ENCODE results near the gene ZNF157. TPM values are rescaled to one million over a fixed set of nuclear protein-coding genes. Genes with fewer than 3 reads are reported as not detected.

ZNF157 gene
- total RNA-seq, 3 donors from 2014 or later (not counting 1 experiment from before 2014, with no cell fraction given), result 0.35 to 0.61 (median 0.47) TPM

DNA sequence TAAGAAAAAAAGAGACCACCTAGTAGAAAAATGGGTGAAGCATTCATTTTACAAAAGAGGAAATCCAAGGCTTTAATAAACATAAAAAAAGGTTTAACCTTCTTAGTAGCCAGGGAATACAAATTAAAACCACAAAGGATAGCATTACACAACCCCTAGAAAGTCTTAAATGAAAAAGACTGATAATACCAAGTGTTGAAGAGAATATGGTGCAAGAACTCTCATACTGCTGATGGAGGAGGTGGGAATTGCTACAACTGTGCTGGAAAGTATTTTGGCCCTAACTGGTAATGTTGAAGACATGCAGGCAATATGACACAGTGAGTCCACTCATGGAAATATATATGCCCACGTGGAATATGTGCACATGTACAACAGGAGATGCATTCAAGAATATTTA lies 90.2 kb downstream of the ZNF157 start:
- Mint-ChIP-seq H3K27ac (peak overlapping the region in 1 of 2 donors; percentile 17), H3K4me3 (no peak overlapping the region), H3K36me3 (no peaks in the 10 kb centered on the region), H3K9me3 (no peaks in the 10 kb centered on the region), H3K27me3 (ENCODE audit: low read depth in 2 of 2) (no peaks in the 10 kb centered on the region), H3K4me1 (peaks cover 8 to 26% of the 10 kb centered on the region in 2 donors)
- ATAC-seq (no peak), DNase-seq (no peak)
- peaks cover 8% of the 10 kb centered on the region for H3K4me1 ChIP-seq (ENCODE audit: control insufficient read depth, insufficient read depth, low read length)
- intact Hi-C loops (cut with micrococcal nuclease), result no loop called here
- no peaks in the 10 kb centered on the region for H3K27me3 ChIP-seq (ENCODE audit: control insufficient read depth, insufficient read depth, low read length)
- WGBS (ENCODE audit: insufficient coverage), result no CpG with 5 or more reads among the region's 1 CpG
- no peaks in the 10 kb centered on the region for H3K9me3 ChIP-seq (ENCODE audit: control insufficient read depth, insufficient read depth, low read length)
- no peak overlapping the region for H3K4me3 ChIP-seq (ENCODE audit: low read length)
- H3K27ac ChIP-seq (ENCODE audit: low read length), result no peak overlapping the region
- peaks cover 8% of the 10 kb centered on the region for H3K36me3 ChIP-seq (ENCODE audit: control insufficient read depth, insufficient read depth, low read length)
- TF ChIP-seq, protein P1, sequence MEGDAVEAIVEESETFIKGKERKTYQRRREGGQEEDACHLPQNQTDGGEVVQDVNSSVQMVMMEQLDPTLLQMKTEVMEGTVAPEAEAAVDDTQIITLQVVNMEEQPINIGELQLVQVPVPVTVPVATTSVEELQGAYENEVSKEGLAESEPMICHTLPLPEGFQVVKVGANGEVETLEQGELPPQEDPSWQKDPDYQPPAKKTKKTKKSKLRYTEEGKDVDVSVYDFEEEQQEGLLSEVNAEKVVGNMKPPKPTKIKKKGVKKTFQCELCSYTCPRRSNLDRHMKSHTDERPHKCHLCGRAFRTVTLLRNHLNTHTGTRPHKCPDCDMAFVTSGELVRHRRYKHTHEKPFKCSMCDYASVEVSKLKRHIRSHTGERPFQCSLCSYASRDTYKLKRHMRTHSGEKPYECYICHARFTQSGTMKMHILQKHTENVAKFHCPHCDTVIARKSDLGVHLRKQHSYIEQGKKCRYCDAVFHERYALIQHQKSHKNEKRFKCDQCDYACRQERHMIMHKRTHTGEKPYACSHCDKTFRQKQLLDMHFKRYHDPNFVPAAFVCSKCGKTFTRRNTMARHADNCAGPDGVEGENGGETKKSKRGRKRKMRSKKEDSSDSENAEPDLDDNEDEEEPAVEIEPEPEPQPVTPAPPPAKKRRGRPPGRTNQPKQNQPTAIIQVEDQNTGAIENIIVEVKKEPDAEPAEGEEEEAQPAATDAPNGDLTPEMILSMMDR (IDR thresholded peaks at IDR 0.05), result no peak

Other genes with a start within 250 kb of the ZNF157 start
- 10 to 100 TPM; 38.2 to 43.3 (median 42.3) TPM for gene NDUFB11, start 225.9 kb upstream of the ZNF157 start, total RNA-seq
- gene RBM10, start 225.4 kb upstream of the ZNF157 start, total RNA-seq, result 10 to 100 TPM; 37.5 to 43.7 (median 39.4) TPM
- gene UBA1, start 176.7 kb upstream of the ZNF157 start, total RNA-seq, result 100 to 1,000 TPM; 118 to 168 (median 120) TPM
- 100 to 1,000 TPM; 112 to 140 (median 126) TPM for gene CDK16, start 151.9 kb upstream of the ZNF157 start, total RNA-seq
- 100 to 1,000 TPM; 107 to 131 (median 108) TPM for gene USP11, start 137.6 kb upstream of the ZNF157 start, total RNA-seq
- gene ZNF41, start 112.6 kb downstream of the ZNF157 start, total RNA-seq, result 10 to 100 TPM in 1 of 3 donors, 1 to 10 TPM in 2; 7.9 to 11.8 (median 10.0) TPM
- 100 to 1,000 TPM; 162 to 173 (median 169) TPM for gene ARAF, start 190.6 kb downstream of the ZNF157 start, total RNA-seq
- 10 to 100 TPM; 50.9 to 71.3 (median 68.6) TPM for gene TIMP1, start 211.9 kb downstream of the ZNF157 start, total RNA-seq
- gene SYN1, start 249.3 kb downstream of the ZNF157 start, total RNA-seq, result under 1 TPM in 1 of 3 donors, not detected in 2; 0.40 TPM

All from natural killer cell (primary cell).